ENCODE measurements around the gene EGFLAM.
"Not testable (repeated sequence)": the region's sequence is repeated elsewhere in the genome, so short reads cannot be mapped to it uniquely, and the experiment has no call there.

EGFLAM gene

GRCh38 chr5:38403877-38404635 lies 145.7 kb downstream of the EGFLAM start:
- in situ Hi-C loops (cut with MboI; ENCODE audit: low pct_unique_long_range_greater_than_20kb, low sequenced_read_pairs): no loop called here
- no peak for DNase-seq

DNA sequence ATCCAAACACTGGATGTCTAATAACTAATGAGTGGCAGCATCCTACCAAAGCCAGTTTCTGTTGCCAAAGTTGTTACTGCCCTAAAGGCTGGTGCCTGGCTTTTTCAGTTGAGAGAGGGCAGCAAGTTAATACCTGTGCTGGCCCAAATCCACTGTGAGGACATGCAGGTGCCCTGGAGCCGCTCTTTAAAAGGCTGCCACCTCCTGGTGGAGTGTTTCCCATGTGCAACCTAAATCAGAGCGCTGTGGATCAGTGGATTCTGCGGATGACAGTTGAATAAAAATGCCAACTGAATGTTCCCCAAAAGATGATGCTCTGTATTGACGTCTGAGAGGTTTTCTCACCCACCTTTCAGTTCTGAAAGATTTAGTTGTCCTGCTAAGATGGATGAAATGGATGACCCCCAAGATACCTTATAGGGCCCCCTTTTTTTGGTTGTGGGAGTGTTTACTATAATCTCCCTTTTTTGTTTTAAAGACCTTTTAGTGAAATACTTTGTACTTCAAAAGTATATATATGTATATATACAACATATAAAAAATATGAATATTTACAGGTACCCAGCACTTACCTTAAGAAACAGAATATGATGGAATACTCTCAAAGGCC lies 146.4 kb downstream of the EGFLAM start:
- peak; percentile 1 for DNase-seq
- in situ Hi-C loops (cut with MboI; ENCODE audit: low pct_unique_long_range_greater_than_20kb, low sequenced_read_pairs): no loop called here

DNA sequence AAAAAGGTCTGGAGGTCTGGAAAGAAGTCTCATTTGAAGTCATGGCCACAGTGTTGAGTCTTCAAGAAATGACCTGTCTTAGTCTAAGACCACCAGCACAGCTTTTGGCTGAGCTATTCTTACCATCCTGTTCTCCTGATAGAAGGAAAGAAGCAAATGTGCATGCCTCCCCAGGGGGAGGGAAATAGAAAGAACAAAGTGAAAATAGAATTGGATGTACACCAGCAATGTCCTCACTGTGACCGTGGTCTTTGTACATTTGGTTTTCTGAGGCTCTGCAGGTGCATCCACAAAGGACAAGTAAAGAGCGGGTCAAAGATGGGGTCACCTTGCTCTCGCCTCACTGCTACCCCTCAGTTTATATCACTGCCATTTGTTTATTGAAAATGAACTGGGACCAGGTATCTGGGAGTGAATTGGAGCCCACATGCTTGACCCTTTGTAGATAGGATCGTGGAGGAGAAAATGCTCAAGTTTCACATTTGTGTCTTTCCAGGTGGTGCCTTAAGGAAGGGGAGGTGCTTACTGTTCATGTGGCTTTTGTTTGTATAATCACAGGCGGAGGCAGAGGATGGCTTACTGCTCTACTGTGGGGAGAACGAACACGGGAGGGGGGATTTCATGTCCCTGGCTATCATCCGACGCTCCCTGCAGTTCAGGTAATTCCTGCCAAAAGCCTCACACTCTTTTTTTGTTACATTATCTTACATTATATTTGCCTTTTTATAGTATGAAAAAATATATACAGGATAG lies 150.3 kb downstream of the EGFLAM start:
- no peak for DNase-seq
- in situ Hi-C loops (cut with MboI; ENCODE audit: low pct_unique_long_range_greater_than_20kb, low sequenced_read_pairs): no loop called here

GRCh38 chr5:38410304-38410990 lies 152.1 kb downstream of the EGFLAM start:
- in situ Hi-C loops (cut with MboI; ENCODE audit: low pct_unique_long_range_greater_than_20kb, low sequenced_read_pairs): no loop called here

DNA sequence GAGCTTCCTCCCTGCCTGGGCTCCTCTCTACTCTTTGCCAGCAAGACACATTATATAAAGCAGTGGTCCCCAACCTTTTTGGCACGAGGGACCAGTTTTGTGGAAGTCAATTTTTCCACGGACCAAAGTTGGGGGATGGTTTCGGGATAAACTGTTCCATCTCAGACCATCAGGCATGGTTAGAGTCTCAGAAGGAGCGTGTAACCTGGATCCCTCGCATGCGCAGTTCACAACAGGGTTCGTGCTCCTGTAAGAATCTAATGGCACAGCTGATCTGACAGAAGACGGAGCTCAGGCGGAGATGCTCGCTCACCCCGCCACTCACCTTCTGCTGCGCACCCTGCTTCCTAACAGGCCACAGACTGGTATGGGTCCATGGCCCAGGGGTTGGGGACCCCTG lies 155.3 kb downstream of the EGFLAM start:
- no peak for DNase-seq
- in situ Hi-C loops (cut with MboI; ENCODE audit: low pct_unique_long_range_greater_than_20kb, low sequenced_read_pairs): no loop called here

More at GRCh38 chr5:38410304-38410990, 152.1 kb downstream of the EGFLAM start:
- DNase-seq: no peak

GRCh38 chr5:38414348-38414747 lies 156.0 kb downstream of the EGFLAM start:
- no peak for DNase-seq
- in situ Hi-C loops (cut with MboI; ENCODE audit: low pct_unique_long_range_greater_than_20kb, low sequenced_read_pairs): no loop called here

DNA sequence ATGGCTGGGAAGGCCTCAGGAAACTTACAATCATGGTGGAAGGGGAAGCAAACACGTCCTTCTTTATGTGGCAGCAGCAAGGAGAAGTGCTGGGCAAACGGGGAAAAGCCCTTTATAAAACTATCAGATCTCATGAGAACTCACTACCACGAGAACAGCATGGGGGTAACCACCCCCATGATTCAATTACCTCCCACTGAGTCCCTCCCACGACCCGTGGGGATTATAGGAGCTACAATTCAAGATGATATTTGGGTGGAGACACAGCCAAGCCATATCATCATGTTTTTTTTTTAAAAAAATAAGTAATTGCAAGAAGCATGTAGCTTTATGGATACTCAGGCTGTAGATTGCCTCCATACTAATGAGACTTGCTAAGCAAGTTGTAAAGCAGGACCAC lies 157.4 kb downstream of the EGFLAM start:
- DNase-seq; in situ Hi-C loops (cut with MboI; ENCODE audit: low pct_unique_long_range_greater_than_20kb, low sequenced_read_pairs): not testable (repeated sequence)

- DNase-seq: no peak
- in situ Hi-C loops (cut with MboI; ENCODE audit: low pct_unique_long_range_greater_than_20kb, low sequenced_read_pairs): no loop called here
These were observed 159.3 kb downstream of the EGFLAM start for GRCh38 chr5:38417658-38418017.

DNA sequence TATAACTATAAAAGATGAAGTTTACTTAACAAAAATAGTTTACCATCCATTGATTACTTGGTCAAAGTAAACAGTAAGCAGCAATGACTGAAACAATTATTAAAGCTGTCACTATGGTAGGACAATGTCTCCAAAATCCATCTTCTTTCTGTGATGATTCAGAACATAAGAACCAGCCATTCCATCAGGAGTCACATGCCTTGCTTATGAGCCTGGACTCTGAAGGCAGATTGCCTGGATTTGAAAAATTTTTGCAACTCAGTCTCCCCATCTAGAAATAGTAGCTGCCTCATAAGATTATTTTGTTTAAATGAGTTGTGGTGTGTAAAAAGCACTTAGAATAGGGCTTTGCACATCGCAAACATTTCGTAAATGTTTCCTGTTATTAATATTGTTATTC lies 161.9 kb downstream of the EGFLAM start:
- in situ Hi-C loops (cut with MboI; ENCODE audit: low pct_unique_long_range_greater_than_20kb, low sequenced_read_pairs): no loop called here
- no peak for DNase-seq

DNA sequence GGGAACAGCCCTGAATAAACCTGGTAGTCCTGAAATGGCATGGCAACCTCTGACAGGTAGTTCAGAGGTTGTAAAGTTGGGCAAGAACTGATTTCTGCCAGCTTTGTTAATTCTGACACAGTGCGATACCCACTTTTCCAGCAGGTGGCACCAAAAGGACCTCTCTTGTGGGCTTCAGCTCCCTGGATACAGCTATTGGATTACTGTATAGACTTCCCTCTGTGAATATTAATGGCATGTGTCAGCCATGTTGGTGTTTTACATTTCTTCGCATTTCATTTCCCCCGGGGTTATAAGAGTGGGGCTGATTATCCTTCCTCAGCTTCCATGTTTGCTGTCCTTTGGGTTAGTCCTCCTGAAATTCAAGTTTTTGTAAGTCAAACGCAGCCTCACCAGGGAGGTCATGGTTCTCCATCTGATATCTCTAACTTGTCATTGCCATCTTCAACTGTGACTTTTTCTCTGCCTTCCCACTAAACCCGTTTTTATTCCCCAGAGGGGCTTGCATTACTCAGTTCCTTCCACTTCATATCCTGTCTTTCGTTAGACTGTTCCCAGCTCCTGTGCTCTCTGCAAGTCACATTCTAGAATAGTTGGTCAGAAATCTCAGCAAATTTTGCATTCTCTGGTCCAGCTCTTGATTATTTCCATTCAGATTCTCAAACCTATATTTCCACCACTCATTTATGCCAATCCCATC lies 162.5 kb downstream of the EGFLAM start:
- peak; percentile 61 for DNase-seq
- in situ Hi-C loops (cut with MboI; ENCODE audit: low pct_unique_long_range_greater_than_20kb, low sequenced_read_pairs): no loop called here

DNA sequence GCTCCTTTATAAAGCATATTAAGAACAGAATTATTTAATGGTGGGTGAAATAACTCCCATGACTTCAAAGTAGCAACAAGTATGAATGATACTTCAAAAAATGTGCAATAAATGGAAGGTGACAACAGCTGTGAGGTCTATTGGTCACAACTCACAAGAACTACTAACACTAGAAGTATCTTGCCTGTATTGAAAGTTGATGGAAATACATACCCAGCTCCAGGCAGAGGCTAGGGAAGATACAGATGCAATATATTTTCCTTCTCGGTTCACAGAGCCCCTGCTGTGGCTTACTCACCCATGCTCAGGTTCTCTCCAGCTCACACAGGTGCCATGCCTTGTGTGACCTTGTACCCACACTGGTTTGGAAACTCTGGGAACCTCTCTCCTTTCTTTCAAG lies 164.3 kb downstream of the EGFLAM start:
- no peak for DNase-seq
- in situ Hi-C loops (cut with MboI; ENCODE audit: low pct_unique_long_range_greater_than_20kb, low sequenced_read_pairs): no loop called here

GRCh38 chr5:38423276-38424147 lies 165.2 kb downstream of the EGFLAM start:
- no peak for DNase-seq
- in situ Hi-C loops (cut with MboI; ENCODE audit: low pct_unique_long_range_greater_than_20kb, low sequenced_read_pairs): no loop called here

DNA sequence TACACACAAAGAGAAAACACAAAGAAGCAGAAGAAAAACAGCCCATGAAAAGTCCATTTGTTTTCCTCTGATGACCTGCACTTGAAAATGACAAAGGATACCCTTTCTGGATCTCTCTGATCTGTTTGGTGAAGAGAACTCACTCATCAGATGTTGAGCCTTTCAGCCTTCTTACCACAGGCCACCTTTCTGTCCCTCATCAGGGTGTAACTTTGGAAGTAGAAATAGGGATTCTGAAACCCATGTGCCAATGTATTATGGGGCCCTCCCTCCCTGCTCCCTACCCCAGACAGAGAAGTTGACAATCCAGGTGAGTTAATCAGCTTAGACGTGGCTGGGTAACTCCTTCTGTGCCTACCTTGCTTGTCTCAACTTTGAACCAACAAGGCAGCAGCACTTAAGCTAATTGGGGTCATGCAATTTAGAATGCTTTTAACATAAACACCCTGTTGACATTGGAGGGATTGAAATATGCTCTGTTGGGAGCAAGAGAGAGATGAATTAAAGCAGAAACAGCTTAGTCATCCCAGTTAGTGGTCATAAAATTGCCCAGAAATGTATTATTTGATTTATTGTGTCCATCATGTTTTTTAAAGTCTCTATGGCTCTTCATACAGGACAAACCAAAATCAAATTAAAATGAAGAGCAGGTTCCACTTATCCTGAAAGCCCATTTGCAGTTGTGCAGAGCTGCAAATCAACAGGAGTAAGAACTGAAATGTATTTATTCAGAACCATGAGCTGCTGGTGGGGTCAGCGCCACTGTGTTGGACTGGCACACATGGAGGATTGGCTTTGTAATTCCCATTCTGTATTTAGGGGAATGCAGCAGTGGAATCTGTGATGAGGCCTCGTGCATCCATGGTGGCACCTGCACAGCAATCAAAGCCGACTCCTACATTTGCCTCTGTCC lies 166.0 kb downstream of the EGFLAM start:
- in situ Hi-C loops (cut with MboI; ENCODE audit: low pct_unique_long_range_greater_than_20kb, low sequenced_read_pairs): loop anchor here (25.0 kb wide), 1 partner anchor 388 kb away; no protein-coding TSS in a partner anchor
- no peak for DNase-seq

- no peak for DNase-seq
- in situ Hi-C loops (cut with MboI; ENCODE audit: low pct_unique_long_range_greater_than_20kb, low sequenced_read_pairs): loop anchor here (25.0 kb wide), 1 partner anchor 386 kb away; no protein-coding TSS in a partner anchor
These were observed 168.1 kb downstream of the EGFLAM start for GRCh38 chr5:38426490-38426889.

DNA sequence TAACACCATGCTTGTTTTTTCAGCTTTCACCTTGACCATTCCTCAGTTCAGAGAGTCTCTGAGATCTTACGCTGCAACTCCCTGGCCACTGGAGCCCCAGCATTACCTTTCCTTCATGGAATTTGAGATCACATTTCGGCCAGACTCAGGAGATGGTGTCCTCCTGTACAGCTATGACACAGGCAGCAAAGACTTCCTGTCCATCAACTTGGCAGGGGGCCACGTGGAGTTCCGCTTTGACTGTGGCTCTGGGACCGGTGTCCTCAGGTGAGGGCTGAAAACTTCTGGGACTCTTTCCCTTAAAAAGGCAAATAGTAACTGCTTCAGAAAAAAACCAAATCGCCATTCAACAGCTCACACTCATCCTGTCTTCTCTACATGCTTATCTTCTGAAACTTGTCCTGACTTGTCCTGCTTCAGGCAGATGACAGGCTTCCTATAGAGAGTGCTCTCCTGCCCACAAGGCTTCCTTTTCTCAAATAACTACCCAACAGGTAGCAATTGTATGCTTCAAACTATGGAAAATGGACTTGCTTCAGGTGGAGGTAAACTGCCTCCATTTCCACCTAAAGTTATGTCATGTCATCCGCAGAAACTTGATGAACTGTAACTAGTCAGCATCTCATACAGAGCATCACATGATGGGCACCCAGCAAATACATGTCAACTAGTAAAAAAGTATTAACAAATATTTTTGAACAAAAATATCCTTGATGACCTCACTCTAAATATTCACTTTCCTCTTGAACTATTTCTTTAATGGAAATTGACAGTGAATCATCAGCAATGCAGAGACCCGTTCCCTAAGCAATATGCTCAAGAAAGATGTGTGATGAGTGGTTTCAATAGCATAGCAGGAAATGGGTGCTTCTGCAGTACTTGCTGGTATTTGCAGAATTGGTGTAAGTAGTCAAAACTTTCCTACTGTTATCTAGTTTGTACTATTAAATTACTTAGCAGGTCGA lies 168.9 kb downstream of the EGFLAM start:
- in situ Hi-C loops (cut with MboI; ENCODE audit: low pct_unique_long_range_greater_than_20kb, low sequenced_read_pairs): loop anchor here (25.0 kb wide), 1 partner anchor 385 kb away; no protein-coding TSS in a partner anchor
- DNase-seq: no peak

DNA sequence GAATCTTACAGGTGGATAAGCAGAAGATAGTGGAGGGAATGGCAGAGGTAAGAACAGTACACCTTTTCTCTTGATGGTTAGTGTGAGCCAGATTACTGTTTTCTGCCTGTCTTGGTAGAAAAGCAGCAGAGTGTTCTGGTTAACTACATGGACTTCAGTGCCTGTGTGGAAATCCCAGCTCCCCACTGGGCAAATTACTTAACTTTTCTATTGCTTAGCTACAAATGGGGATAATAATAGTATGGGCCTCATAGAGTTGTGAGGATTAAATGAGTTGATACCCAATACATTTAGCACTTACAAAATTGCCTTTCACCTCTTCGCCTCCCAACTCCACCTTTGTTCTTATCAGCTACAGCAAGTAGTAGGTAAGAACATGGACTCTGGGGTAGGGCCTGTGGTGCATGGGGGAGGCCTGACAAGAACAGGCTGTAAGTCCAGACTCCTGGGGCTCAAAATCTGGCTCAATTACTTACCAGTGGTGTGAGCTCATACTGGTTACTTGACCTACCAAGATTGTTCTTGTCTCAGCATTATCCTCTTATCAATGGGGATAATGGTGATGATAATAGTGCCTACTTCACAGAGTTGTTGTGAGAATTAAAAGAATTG lies 173.0 kb downstream of the EGFLAM start:
- DNase-seq: no peak
- in situ Hi-C loops (cut with MboI; ENCODE audit: low pct_unique_long_range_greater_than_20kb, low sequenced_read_pairs): loop anchor here (25.0 kb wide), 1 partner anchor 381 kb away; no protein-coding TSS in a partner anchor
